ENCODE measurements around the gene ATXN1.

Gene ATXN1

GRCh38 chr6:16377470-16377869 lies 383.8 kb downstream of the ATXN1 start:
- H3K9me2 ChIP-seq (replicated peaks; ENCODE audit: low read depth, low read length): no peaks in the 10 kb centered on the region
- H3K4me3 ChIP-seq (ENCODE audit: low read length, poor library complexity, severe bottlenecking): no peak overlapping the region
- H4K20me1 ChIP-seq (ENCODE audit: insufficient read depth, low read length, poor library complexity, severe bottlenecking): no peaks in the 10 kb centered on the region
- H3K36me3 ChIP-seq (ENCODE audit: insufficient read depth, low read length): no peaks in the 10 kb centered on the region
- H2AFZ ChIP-seq (ENCODE audit: low read length): no peak overlapping the region
- H3K79me2 ChIP-seq (ENCODE audit: insufficient read depth, low read length): no peaks in the 10 kb centered on the region
- H3F3A ChIP-seq (ENCODE audit: low read depth): no peaks in the 10 kb centered on the region
- H3K9ac ChIP-seq (ENCODE audit: low read depth, low read length, poor library complexity, severe bottlenecking): no peak overlapping the region
- no peaks in the 10 kb centered on the region for H3K4me1 ChIP-seq (ENCODE audit: insufficient read depth, low read length, poor library complexity, severe bottlenecking)
- H3K27me3 ChIP-seq (ENCODE audit: insufficient read depth, low read length, poor library complexity, severe bottlenecking): no peaks in the 10 kb centered on the region
- no peaks in the 10 kb centered on the region for H3K9me3 ChIP-seq (ENCODE audit: insufficient read depth, low read depth, low read length)
- no peak overlapping the region for H3K4me2 ChIP-seq (ENCODE audit: low read depth, low read length, poor library complexity, severe bottlenecking)
- no peak for TF ChIP-seq CTCF (conservative IDR thresholded peaks at IDR 0.05; ENCODE audit: low read length)
- TF ChIP-seq EZH2phosphoT487 (IDR thresholded peaks at IDR 0.05; ENCODE audit: borderline replicate concordance): no peak

GRCh38 chr6:16375843-16376242 lies 385.4 kb downstream of the ATXN1 start:
- H4K20me1 ChIP-seq (ENCODE audit: insufficient read depth, low read length, poor library complexity, severe bottlenecking): no peaks in the 10 kb centered on the region
- H3K9ac ChIP-seq (ENCODE audit: low read depth, low read length, poor library complexity, severe bottlenecking): no peak overlapping the region
- no peaks in the 10 kb centered on the region for H3F3A ChIP-seq (ENCODE audit: low read depth)
- H3K36me3 ChIP-seq (ENCODE audit: insufficient read depth, low read length): no peaks in the 10 kb centered on the region
- no peaks in the 10 kb centered on the region for H3K27me3 ChIP-seq (ENCODE audit: insufficient read depth, low read length, poor library complexity, severe bottlenecking)
- H3K4me1 ChIP-seq (ENCODE audit: insufficient read depth, low read length, poor library complexity, severe bottlenecking): no peaks in the 10 kb centered on the region
- no peak overlapping the region for H2AFZ ChIP-seq (ENCODE audit: low read length)
- no peak overlapping the region for H3K4me3 ChIP-seq (ENCODE audit: low read length, poor library complexity, severe bottlenecking)
- no peaks in the 10 kb centered on the region for H3K79me2 ChIP-seq (ENCODE audit: insufficient read depth, low read length)
- TF ChIP-seq CTCF (conservative IDR thresholded peaks at IDR 0.05; ENCODE audit: low read length): no peak
- TF ChIP-seq EZH2phosphoT487 (IDR thresholded peaks at IDR 0.05; ENCODE audit: borderline replicate concordance): no peak
- H3K9me3 ChIP-seq (ENCODE audit: insufficient read depth, low read depth, low read length): no peaks in the 10 kb centered on the region
- H3K9me2 ChIP-seq (replicated peaks; ENCODE audit: low read depth, low read length): no peaks in the 10 kb centered on the region
- H3K4me2 ChIP-seq (ENCODE audit: low read depth, low read length, poor library complexity, severe bottlenecking): no peak overlapping the region

GRCh38 chr6:16375206-16375605 lies 386.1 kb downstream of the ATXN1 start:
- H3F3A ChIP-seq (ENCODE audit: low read depth): no peaks in the 10 kb centered on the region
- no peaks in the 10 kb centered on the region for H3K27me3 ChIP-seq (ENCODE audit: insufficient read depth, low read length, poor library complexity, severe bottlenecking)
- TF ChIP-seq CTCF (conservative IDR thresholded peaks at IDR 0.05; ENCODE audit: low read length) (no peak), EZH2phosphoT487 (IDR thresholded peaks at IDR 0.05; ENCODE audit: borderline replicate concordance) (no peak)
- no peak overlapping the region for H2AFZ ChIP-seq (ENCODE audit: low read length)
- no peaks in the 10 kb centered on the region for H3K4me1 ChIP-seq (ENCODE audit: insufficient read depth, low read length, poor library complexity, severe bottlenecking)
- H3K9me2 ChIP-seq (replicated peaks; ENCODE audit: low read depth, low read length): no peaks in the 10 kb centered on the region
- H3K4me2 ChIP-seq (ENCODE audit: low read depth, low read length, poor library complexity, severe bottlenecking): no peak overlapping the region
- H3K4me3 ChIP-seq (ENCODE audit: low read length, poor library complexity, severe bottlenecking): no peak overlapping the region
- no peaks in the 10 kb centered on the region for H3K36me3 ChIP-seq (ENCODE audit: insufficient read depth, low read length)
- H3K9me3 ChIP-seq (ENCODE audit: insufficient read depth, low read depth, low read length): no peaks in the 10 kb centered on the region
- H3K79me2 ChIP-seq (ENCODE audit: insufficient read depth, low read length): no peaks in the 10 kb centered on the region
- no peaks in the 10 kb centered on the region for H4K20me1 ChIP-seq (ENCODE audit: insufficient read depth, low read length, poor library complexity, severe bottlenecking)
- H3K9ac ChIP-seq (ENCODE audit: low read depth, low read length, poor library complexity, severe bottlenecking): no peak overlapping the region

Data from Loucy (cell line).